ENCODE measurements around the gene CDH13.

DNA sequence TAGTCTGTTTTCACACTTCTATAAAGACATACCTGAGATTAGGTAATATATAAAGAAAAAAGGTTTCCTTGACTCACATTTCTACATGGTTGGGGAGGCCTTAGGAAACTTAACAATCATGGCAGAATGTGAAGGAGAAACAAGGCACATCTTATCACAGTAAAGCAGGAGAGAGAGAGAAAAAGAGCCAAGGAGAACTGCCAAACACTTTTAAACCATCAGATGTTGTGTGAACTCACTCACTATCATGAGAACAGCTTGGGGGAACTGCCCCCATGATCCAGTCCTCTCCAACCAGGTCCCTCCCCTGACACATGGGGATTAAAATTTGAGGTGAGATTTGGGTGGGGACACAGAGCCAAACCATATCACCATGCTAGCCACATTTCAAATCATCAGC is 547.9 kb downstream of the CDH13 start:
- TF ChIP-seq, protein P1, sequence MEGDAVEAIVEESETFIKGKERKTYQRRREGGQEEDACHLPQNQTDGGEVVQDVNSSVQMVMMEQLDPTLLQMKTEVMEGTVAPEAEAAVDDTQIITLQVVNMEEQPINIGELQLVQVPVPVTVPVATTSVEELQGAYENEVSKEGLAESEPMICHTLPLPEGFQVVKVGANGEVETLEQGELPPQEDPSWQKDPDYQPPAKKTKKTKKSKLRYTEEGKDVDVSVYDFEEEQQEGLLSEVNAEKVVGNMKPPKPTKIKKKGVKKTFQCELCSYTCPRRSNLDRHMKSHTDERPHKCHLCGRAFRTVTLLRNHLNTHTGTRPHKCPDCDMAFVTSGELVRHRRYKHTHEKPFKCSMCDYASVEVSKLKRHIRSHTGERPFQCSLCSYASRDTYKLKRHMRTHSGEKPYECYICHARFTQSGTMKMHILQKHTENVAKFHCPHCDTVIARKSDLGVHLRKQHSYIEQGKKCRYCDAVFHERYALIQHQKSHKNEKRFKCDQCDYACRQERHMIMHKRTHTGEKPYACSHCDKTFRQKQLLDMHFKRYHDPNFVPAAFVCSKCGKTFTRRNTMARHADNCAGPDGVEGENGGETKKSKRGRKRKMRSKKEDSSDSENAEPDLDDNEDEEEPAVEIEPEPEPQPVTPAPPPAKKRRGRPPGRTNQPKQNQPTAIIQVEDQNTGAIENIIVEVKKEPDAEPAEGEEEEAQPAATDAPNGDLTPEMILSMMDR (IDR thresholded peaks at IDR 0.05): no peak
- TF ChIP-seq POLR2A (IDR thresholded peaks at IDR 0.05): no peak

Measured in adrenal gland (tissue), 5 donors.